ENCODE data around the gene ATE1.

DNA sequence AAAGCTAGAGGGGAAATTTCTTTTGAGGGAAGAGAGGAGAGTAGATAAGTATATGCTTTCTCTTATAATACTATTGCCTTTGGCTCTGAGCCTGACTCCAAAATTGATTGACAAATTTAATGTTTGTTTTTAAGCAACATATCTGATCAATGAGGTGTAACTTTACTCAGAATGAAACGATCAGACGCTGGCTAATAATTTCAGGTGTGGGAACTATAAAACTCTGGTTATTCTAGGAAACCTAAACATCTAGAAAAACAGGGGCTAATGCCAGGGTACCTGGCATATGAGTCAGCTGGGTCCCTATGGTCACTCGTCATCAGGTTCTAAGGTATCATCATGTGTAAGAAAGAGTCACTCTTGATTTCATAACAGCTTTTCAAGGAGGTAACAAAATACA, 139.7 kb downstream of the ATE1 start:
- no peak for TF ChIP-seq BHLHE40 (IDR thresholded peaks at IDR 0.05; ENCODE audit: borderline replicate concordance)
- no peak for TF ChIP-seq HDGF (IDR thresholded peaks at IDR 0.05; ENCODE audit: borderline replicate concordance)

All from HEK293T (cell line).